Right atrium auricular region (tissue), 2 donors: ENCODE results near the gene CD48. TPM values are rescaled to one million over a fixed set of nuclear protein-coding genes. Genes with fewer than 3 reads are reported as not detected.

Experiments
- DNase-seq: peaks from one replicate; pipeline ENCODE4 v3.0.0-alpha.2; 2019; ENCODE audit warnings: low spot score
- H3K27ac ChIP-seq, 2 donors: fragments of 200-600 bp; sonication (generic); 1 replicate in 1 of 2; 2 replicates in 1 of 2; pipeline ENCODE4 v1.5.1; 2016 to 2019
- H3K27me3 ChIP-seq, 2 donors: fragments of 200-600 bp; sonication (generic); one replicate each; pipeline versions ENCODE4 v1.5.1 to v1.6.0; 2017 to 2019
- H3K36me3 ChIP-seq: fragments of 200-600 bp; sonication (generic); one replicate; pipeline ENCODE4 v1.5.1; 2016
- H3K4me1 ChIP-seq, 2 donors: fragments of 200-600 bp; sonication (generic); one replicate each; pipeline versions ENCODE4 v1.5.1 to v1.6.0; 2017 to 2019
- H3K4me3 ChIP-seq, 2 donors: fragments of 200-600 bp; sonication (generic); 1 replicate in 1 of 2; 2 replicates in 1 of 2; pipeline ENCODE4 v1.5.1; 2017 to 2019; ENCODE audit warnings: mild to moderate bottlenecking in 1 of 2, moderate library complexity in 1 of 2
- H3K9me3 ChIP-seq, 2 donors: fragments of 200-600 bp; sonication (generic); one replicate each; pipeline ENCODE4 v1.5.1; 2019
- CTCF ChIP-seq, 2 donors: fragments of 200-600 bp; sonication (generic); IDR thresholded peaks; one replicate each; pipeline ENCODE4 v1.5.1; 2019; ENCODE audit warnings: antibody characterized with exemption in 2 of 2
- total RNA-seq, 2 donors: library from RNA; depleted of rRNA; stranded (reverse); fragments of >200 nt; gene quantifications; one replicate each; pipeline ENCODE4 v1.1.0, GENCODE V29; 2016

Gene CD48
- total RNA-seq, 2 donors from 2014 or later, result 1.2 to 3.2 TPM

- no peak for DNase-seq
- H3K4me1 ChIP-seq, result no peaks in the 10 kb centered on the region
- no peak overlapping the region for H3K27ac ChIP-seq
- H3K4me3 ChIP-seq, result no peak overlapping the region
- TF ChIP-seq CTCF (IDR thresholded peaks at IDR 0.05), result no peak
- H3K36me3 ChIP-seq, result no peaks in the 10 kb centered on the region
- H3K27me3 ChIP-seq, result no peaks in the 10 kb centered on the region
- no peaks in the 10 kb centered on the region for H3K9me3 ChIP-seq
These were observed 65.4 kb downstream of the CD48 start for GRCh38 chr1:160646180-160646579.

- Histone ChIP-seq H3K36me3 (no peaks in the 10 kb centered on the region), H3K27ac (no peak overlapping the region)
- no peak for DNase-seq
These were observed 66.1 kb downstream of the CD48 start for GRCh38 chr1:160645386-160646130.

GRCh38 chr1:160644399-160644798, 67.2 kb downstream of the CD48 start:
- Histone ChIP-seq H3K36me3 (no peaks in the 10 kb centered on the region), H3K4me3 (no peak overlapping the region), H3K4me1 (no peaks in the 10 kb centered on the region), H3K9me3 (no peaks in the 10 kb centered on the region), H3K27ac (no peak overlapping the region), H3K27me3 (no peaks in the 10 kb centered on the region)
- no peak for DNase-seq
- TF ChIP-seq CTCF (IDR thresholded peaks at IDR 0.05), result no peak

More at GRCh38 chr1:160645386-160646130, 66.1 kb downstream of the CD48 start:
- Histone ChIP-seq H3K4me1 (no peaks in the 10 kb centered on the region), H3K9me3 (no peaks in the 10 kb centered on the region), H3K27me3 (no peaks in the 10 kb centered on the region), H3K4me3 (no peak overlapping the region)
- no peak for TF ChIP-seq CTCF (IDR thresholded peaks at IDR 0.05)

- H3K4me1 ChIP-seq, result no peaks in the 10 kb centered on the region
- H3K4me3 ChIP-seq, result no peak overlapping the region
- TF ChIP-seq CTCF (IDR thresholded peaks at IDR 0.05), result no peak
- no peaks in the 10 kb centered on the region for H3K27me3 ChIP-seq
- no peak overlapping the region for H3K27ac ChIP-seq
- H3K9me3 ChIP-seq, result no peaks in the 10 kb centered on the region
- no peak for DNase-seq
- H3K36me3 ChIP-seq, result no peaks in the 10 kb centered on the region
These were observed 68.5 kb downstream of the CD48 start for GRCh38 chr1:160643138-160643537.

GRCh38 chr1:160642281-160642644, 69.4 kb downstream of the CD48 start:
- TF ChIP-seq CTCF (IDR thresholded peaks at IDR 0.05), result no peak

More at GRCh38 chr1:160642281-160642644, 69.4 kb downstream of the CD48 start:
- no peaks in the 10 kb centered on the region for H3K36me3 ChIP-seq
- H3K27me3 ChIP-seq, result no peaks in the 10 kb centered on the region
- no peak overlapping the region for H3K27ac ChIP-seq
- DNase-seq, result no peak
- no peaks in the 10 kb centered on the region for H3K9me3 ChIP-seq
- no peaks in the 10 kb centered on the region for H3K4me1 ChIP-seq
- no peak overlapping the region for H3K4me3 ChIP-seq
